K562 (cell line): ENCODE results near the gene KRT24. TPM values are rescaled to one million over a fixed set of nuclear protein-coding genes. Genes with fewer than 3 reads are reported as not detected.

Experiments used
- CHD7 ChIP-seq: fragments of 200-600 bp; sonication (generic); IDR thresholded peaks from one replicate; pipeline ENCODE4 v1.6.1; 2012; ENCODE audit warnings: mild to moderate bottlenecking, low read depth, low read length, inconsistent platforms
- HMGN3 ChIP-seq: IDR thresholded peaks from 2 replicates; pipeline ENCODE4 v1.6.1; 2011; ENCODE audit warnings: borderline replicate concordance, low read depth, mild to moderate bottlenecking, mixed read lengths, low read length; ENCODE audit not compliant: insufficient read length; ENCODE audit errors: extremely low read depth
- RBFOX2 ChIP-seq: fragments of 200-400 bp; formaldehyde crosslinking; IDR thresholded peaks from 2 replicates; pipeline ENCODE4 v1.6.1; 2017; ENCODE audit warnings: low read depth, mild to moderate bottlenecking, low read length, moderate library complexity
- RCOR1 ChIP-seq, 2 experiments: IDR thresholded peaks; 2 replicates each; pipeline ENCODE4 v1.6.1; 2012; ENCODE audit warnings: low read depth in 2 of 2, low read length in 2 of 2, borderline replicate concordance in 1 of 2, improper control_type of control experiment in 1 of 2
- SLC30A9 ChIP-seq: fragments of 250-450 bp; sonication (Bioruptor Pico); IDR thresholded peaks from 2 replicates; pipeline ENCODE4 v1.8.0; 2022; ENCODE audit warnings: mild to moderate bottlenecking, moderate library complexity
- ZNF696 ChIP-seq: fragments of 250-450 bp; sonication (Bioruptor Pico); conservative IDR thresholded peaks from 2 replicates; pipeline ENCODE4 v1.4.0; 2020; ENCODE audit warnings: mild to moderate bottlenecking, moderate library complexity
- polyA plus RNA-seq, 8 experiments: library from polyadenylated mRNA; depleted of rRNA in 4 of 8; stranded (reverse) in 5 of 8; unstranded in 3 of 8; fragments of >200 nt; fragmentation: Nextera tagmentation in 2 of 8; fragmentation: Illumina TruSeq in 1 of 8; extraction: Ambion mirVana in 2 of 8; extraction: Trizol in 1 of 8; gene quantifications; 2 replicates each; pipeline versions ENCODE4 v1.2.1 to v1.2.3, GENCODE V29; 2011 to 2014; ENCODE audit warnings: inconsistent platforms in 1 of 8, missing spikeins in 1 of 8
- total RNA-seq, 7 experiments: library from RNA; depleted of rRNA in 6 of 7; stranded (reverse); fragments of >200 nt in 6 of 7; fragmentation: Illumina TruSeq in 2 of 7; extraction: Trizol in 2 of 7; gene quantifications; 2 replicates each; pipeline versions ENCODE4 v1.2.1 to v1.2.3, GENCODE V29; 2011 to 2021; ENCODE audit warnings: low replicate concordance in 1 of 7
- TF ChIP-seq, protein P1 (sequence below), 2 experiments: IDR thresholded peaks; 2 replicates each; pipeline ENCODE4 v1.6.1; 2011; ENCODE audit warnings: borderline replicate concordance in 1 of 2, control low read depth in 1 of 2, low read depth in 1 of 2, low read length in 1 of 2, mild to moderate bottlenecking in 1 of 2, mixed read lengths in 1 of 2, moderate library complexity in 1 of 2; ENCODE audit not compliant: insufficient read depth in 1 of 2, insufficient read length in 1 of 2, poor library complexity in 1 of 2, severe bottlenecking in 1 of 2; ENCODE audit errors: extremely low read depth in 1 of 2

The KRT24 gene
- total and polyA plus RNA-seq, 9 of the 15 experiments (the other 6 are each of a cell fraction or from before 2014, with no cell fraction given), result not detected

- TF ChIP-seq CHD7, result no peak
- TF ChIP-seq ZNF696 (CRISPR knock-in tag), result no peak
- TF ChIP-seq RCOR1 (IDR thresholded peaks at IDR 0.05; ENCODE audit: borderline replicate concordance in 1 of 2, low read depth in 2 of 2, low read length in 2 of 2), result no peak
- no peak for TF ChIP-seq HMGN3
- no peak for TF ChIP-seq SLC30A9 (CRISPR knock-in tag)
- TF ChIP-seq, protein P1, sequence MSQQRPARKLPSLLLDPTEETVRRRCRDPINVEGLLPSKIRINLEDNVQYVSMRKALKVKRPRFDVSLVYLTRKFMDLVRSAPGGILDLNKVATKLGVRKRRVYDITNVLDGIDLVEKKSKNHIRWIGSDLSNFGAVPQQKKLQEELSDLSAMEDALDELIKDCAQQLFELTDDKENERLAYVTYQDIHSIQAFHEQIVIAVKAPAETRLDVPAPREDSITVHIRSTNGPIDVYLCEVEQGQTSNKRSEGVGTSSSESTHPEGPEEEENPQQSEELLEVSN (IDR thresholded peaks at IDR 0.05; ENCODE audit: borderline replicate concordance in 1 of 2, extremely low read depth in 1 of 2, insufficient read depth in 1 of 2, insufficient read length in 1 of 2, low read depth in 1 of 2, low read length in 1 of 2, poor library complexity in 1 of 2, severe bottlenecking in 1 of 2), result no peak
- no peak for TF ChIP-seq RBFOX2
These were observed 17.4 kb downstream of the KRT24 start (continued) for GRCh38 chr17:40686192-40686591.
